A549 (cell line): Measurements from ENCODE around the gene BCL2A1. TPM values are rescaled to one million over a fixed set of nuclear protein-coding genes. Genes with fewer than 3 reads are reported as not detected.

Experiments
- ATAC-seq, 2 experiments: fragments of 200-7000 bp in 1 of 2; fragments of >200 bp in 1 of 2; cut with Nextera tagmentation in 1 of 2; cut with Tn5 transposase in 1 of 2; 3 replicates each; pipeline versions ENCODE4 v1.8.0 to v1.9.1; 2018 to 2020; ENCODE audit warnings: mild to moderate bottlenecking in 1 of 2, moderate library complexity in 1 of 2
- CTCF ChIA-PET: fragments of 300-600 bp; sonication (Branson Sonifier 250); formaldehyde crosslinking; extraction: SDS; loops from one replicate; lab custom pipeline; 2021; ENCODE audit warnings: antibody characterized with exemption, inconsistent platforms; lab: Yijun Ruan, JAX
- POLR2A ChIA-PET: fragments of 350-600 bp; formaldehyde crosslinking; extraction: SDS; loops from one replicate; lab custom pipeline; 2021; ENCODE audit warnings: antibody characterized with exemption, inconsistent platforms; lab: Yijun Ruan, JAX
- DNase-seq, 2 experiments: peaks; one replicate each; pipeline versions ENCODE4 v3.0.0 to v3.0.0-alpha.2; 2011 to 2016; ENCODE audit warnings: low read depth in 1 of 2, low spot score in 1 of 2
- FAIRE-seq: peaks from 2 replicates; lab custom pipeline; 2011; peaks lifted over from hg19 to GRCh38; lab: Jason Lieb, UNC
- H3K27ac ChIP-seq, 2 experiments: fragments of >200 bp; sonication (Bioruptor Twin); formaldehyde crosslinking; 3 replicates each; pipeline ENCODE4 v1.5.1; 2016 to 2017
- H3K4me1 ChIP-seq: fragments of >200 bp; sonication (Bioruptor Twin); formaldehyde crosslinking; 3 replicates; pipeline ENCODE4 v1.6.1; 2016
- H3K4me2 ChIP-seq: fragments of >200 bp; sonication (Bioruptor Twin); formaldehyde crosslinking; 3 replicates; pipeline ENCODE4 v1.6.1; 2016
- H3K4me3 ChIP-seq: fragments of >200 bp; sonication (Bioruptor Twin); formaldehyde crosslinking; 3 replicates; pipeline ENCODE4 v1.5.1; 2016
- H3K9me3 ChIP-seq: fragments of >200 bp; sonication (Bioruptor Twin); formaldehyde crosslinking; 3 replicates; pipeline ENCODE4 v1.6.1; 2016
- ATOH8 ChIP-seq: fragments of 250-450 bp; sonication (Bioruptor Pico); IDR thresholded peaks from 2 replicates; pipeline ENCODE4 v1.5.0; 2020; ENCODE audit warnings: low read depth, mild to moderate bottlenecking, moderate library complexity
- CEBPB ChIP-seq, 2 experiments: fragments of >200 bp in 1 of 2; sonication (Bioruptor Twin) in 1 of 2; formaldehyde crosslinking in 1 of 2; IDR thresholded peaks; 2 replicates each; pipeline ENCODE4 v1.6.1; 2012 to 2016
- EP300 ChIP-seq, 2 experiments: fragments of >200 bp; sonication (Bioruptor Twin); formaldehyde crosslinking; IDR thresholded peaks; 2 replicates in 1 of 2; 3 replicates in 1 of 2; pipeline ENCODE4 v1.6.1; 2016 to 2017
- HEYL ChIP-seq: fragments of 250-450 bp; sonication (Bioruptor Pico); IDR thresholded peaks from 2 replicates; pipeline ENCODE4 v1.8.0; 2021; ENCODE audit warnings: mild to moderate bottlenecking, moderate library complexity
- HMGXB4 ChIP-seq: fragments of 250-450 bp; sonication (Bioruptor Pico); IDR thresholded peaks from 2 replicates; pipeline ENCODE4 v1.5.0; 2021; ENCODE audit warnings: mild to moderate bottlenecking, moderate library complexity, borderline replicate concordance
- HOXB5 ChIP-seq: fragments of 250-450 bp; sonication (Bioruptor Pico); IDR thresholded peaks from 2 replicates; pipeline ENCODE4 v1.5.0; 2020; ENCODE audit warnings: mild to moderate bottlenecking, moderate library complexity
- JUN ChIP-seq, 2 experiments: fragments of >200 bp; sonication (Bioruptor Twin); formaldehyde crosslinking; IDR thresholded peaks; 2 replicates in 1 of 2; 3 replicates in 1 of 2; pipeline ENCODE4 v1.6.1; 2016 to 2017
- KDM5A ChIP-seq: fragments of 200-600 bp; sonication (generic); IDR thresholded peaks from 2 replicates; pipeline ENCODE4 v1.6.1; 2016; ENCODE audit warnings: antibody characterized with exemption, mild to moderate bottlenecking
- MAFK ChIP-seq: fragments of 450-650 bp; IDR thresholded peaks from 2 replicates; pipeline ENCODE4 v1.6.1; 2014; ENCODE audit not compliant: partially characterized antibody
- MAX ChIP-seq: IDR thresholded peaks from 2 replicates; pipeline ENCODE4 v1.6.1; 2012
- NPAS2 ChIP-seq: fragments of 250-450 bp; sonication (Bioruptor Pico); IDR thresholded peaks from 2 replicates; pipeline ENCODE4 v1.8.0; 2022; ENCODE audit warnings: mild to moderate bottlenecking, moderate library complexity, borderline replicate concordance
- PHF8 ChIP-seq: fragments of 200-600 bp; sonication (generic); IDR thresholded peaks from 2 replicates; pipeline ENCODE4 v1.6.1; 2016; ENCODE audit warnings: low read depth, mild to moderate bottlenecking, antibody characterized with exemption, moderate library complexity, borderline replicate concordance
- RAD21 ChIP-seq, 2 experiments: fragments of >200 bp in 1 of 2; sonication (Bioruptor Twin) in 1 of 2; formaldehyde crosslinking in 1 of 2; IDR thresholded peaks in 1 of 2; conservative IDR thresholded peaks in 1 of 2; 2 replicates in 1 of 2; 3 replicates in 1 of 2; pipeline ENCODE4 v1.6.1; 2012 to 2018; ENCODE audit warnings: inconsistent platforms in 1 of 2
- RCOR1 ChIP-seq: fragments of 150-350 bp; IDR thresholded peaks from 2 replicates; pipeline ENCODE4 v1.6.1; 2014; ENCODE audit warnings: antibody characterized with exemption, low read length, low read depth
- REST ChIP-seq: fragments of 200-600 bp; sonication (generic); IDR thresholded peaks from 2 replicates; pipeline ENCODE4 v1.6.1; 2016; ENCODE audit warnings: antibody characterized with exemption, mild to moderate bottlenecking, moderate library complexity
- RNF2 ChIP-seq: fragments of 200-600 bp; sonication (generic); IDR thresholded peaks from 2 replicates; pipeline ENCODE4 v1.6.1; 2016; ENCODE audit warnings: low read depth, mild to moderate bottlenecking, antibody characterized with exemption, moderate library complexity, borderline replicate concordance
- SMC3 ChIP-seq: fragments of >200 bp; sonication (Bioruptor Twin); formaldehyde crosslinking; IDR thresholded peaks from 3 replicates; pipeline ENCODE4 v1.6.1; 2018; ENCODE audit warnings: inconsistent platforms
- WGBS: methylation state at CpG from one replicate; pipeline ENCODE4 v1.1.6; 2017; ENCODE audit errors: missing lambda C conversion rate; 5-methylcytosine and 5-hydroxymethylcytosine counted together
- polyA plus RNA-seq, 4 experiments: library from polyadenylated mRNA; depleted of rRNA in 3 of 4; stranded (reverse); fragments of >200 nt; fragmentation: RNase III in 1 of 4; extraction: RNeasy Plus Mini Kit Qiagen cat#74134 plus additional on column Dnase treatment in 1 of 4; gene quantifications; 2 replicates in 3 of 4; 3 replicates in 1 of 4; pipeline ENCODE4 v1.2.3, GENCODE V29; 2011 to 2017

BCL2A1 gene
- polyA plus RNA-seq, 2 of the 4 experiments (the other 2 are of a cell fraction): 14.0 to 20.1 TPM

- peak; percentile 45 to 57; a peak in 3 of 6 replicates for ATAC-seq
- Histone ChIP-seq H3K9me3 (no peaks in the 10 kb centered on the region), H3K27ac (peak overlapping the region in 1 of 2 experiments; percentile 31; a peak in 2 of 6 replicates)
- CTCF ChIA-PET: interaction anchor here (0.7 to 3.5 kb wide), 6 partner anchors 11 to 639 kb away, joined by 3 to 20 read pairs (median 4); partner anchors contain the start of gene MTHFS
- FAIRE-seq: no peak
- WGBS: 68% methylated on average over 5 of the region's 5 CpGs
- no peak for TF ChIP-seq KDM5A
- TF ChIP-seq REST: no peak
- no peak for TF ChIP-seq RAD21 (conservative IDR thresholded peaks at IDR 0.05 in 1 of 2, IDR thresholded peaks at IDR 0.05 in 1 of 2)
- no peak for TF ChIP-seq SMC3
- TF ChIP-seq ATOH8 (CRISPR knock-in tag): no peak
- no peak for TF ChIP-seq HEYL (CRISPR knock-in tag)
- peak in 1 of 2 experiments; percentile 62; a peak in 3 of 4 replicates for TF ChIP-seq CEBPB (IDR thresholded peaks at IDR 0.05)
- TF ChIP-seq, all 56 proteins: peak for 1
- no peak overlapping the region for H3K4me3 ChIP-seq
- H3K4me2 ChIP-seq: no peak overlapping the region; the same call in 2 of the 3 replicates
- peaks cover 16% of the 10 kb centered on the region for H3K4me1 ChIP-seq
- POLR2A ChIA-PET: interaction anchor here (1.1 kb wide), 1 partner anchor 55 kb away, joined by 3 read pairs; no protein-coding TSS in a partner anchor
- no peak for DNase-seq
These were observed 7.9 kb upstream of the BCL2A1 start for GRCh38 chr15:79978655-79979514.

- no peak for TF ChIP-seq RCOR1
- TF ChIP-seq NPAS2: no peak
- TF ChIP-seq RNF2: no peak
- no peak for TF ChIP-seq RAD21 (conservative IDR thresholded peaks at IDR 0.05 in 1 of 2, IDR thresholded peaks at IDR 0.05 in 1 of 2)
- TF ChIP-seq MAFK: no peak
- no peak for TF ChIP-seq JUN (IDR thresholded peaks at IDR 0.05)
- TF ChIP-seq HOXB5 (CRISPR knock-in tag): no peak
- no peak for TF ChIP-seq HMGXB4
- no peak for TF ChIP-seq EP300 (IDR thresholded peaks at IDR 0.05)
- TF ChIP-seq MAX: no peak
- TF ChIP-seq PHF8: no peak
- FAIRE-seq (no peak), DNase-seq (no peak), ATAC-seq (peak in 1 of 2 experiments; percentile 13; a peak in 2 of 6 replicates)
- Histone ChIP-seq H3K9me3 (no peaks in the 10 kb centered on the region), H3K27ac (peak overlapping the region in 1 of 2 experiments; percentile 31; a peak in 2 of 6 replicates), H3K4me2 (no peak overlapping the region), H3K4me1 (peaks cover 16% of the 10 kb centered on the region), H3K4me3 (no peak overlapping the region)
- POLR2A ChIA-PET: no interaction called here
- CTCF ChIA-PET: interaction anchor here (1.0 to 3.5 kb wide), 4 partner anchors 10 to 638 kb away, joined by 3 to 20 read pairs (median 10); partner anchors contain the start of gene MTHFS
- WGBS: 78% methylated on average over 6 of the region's 6 CpGs
These were observed 7.3 kb upstream of the BCL2A1 start for GRCh38 chr15:79978260-79978654.
